Measurements from ENCODE around the gene MED13L. TPM values are rescaled to one million over a fixed set of nuclear protein-coding genes. Genes with fewer than 3 reads are reported as not detected.
"Not testable (repeated sequence)": the region's sequence is repeated elsewhere in the genome, so short reads cannot be mapped to it uniquely, and the experiment has no call there.

MED13L gene
- total RNA-seq, 2 experiments from 2014 or later: 112 to 120 TPM

GRCh38 chr12:116135209-116135930 is 142.1 kb downstream of the MED13L start:
- DNase-seq (no peak), ATAC-seq (ENCODE audit: low read depth) (no peak)
- Mint-ChIP-seq H3K27ac (peak overlapping the region; percentile 77), H3K4me1 (peaks cover 53% of the 10 kb centered on the region), H3K4me3 (peak overlapping the region; percentile 76), H3K9me3 (no peaks in the 10 kb centered on the region), H3K36me3 (peaks cover 4% of the 10 kb centered on the region), H3K27me3 (no peaks in the 10 kb centered on the region)
- POLR2A ChIA-PET: interaction anchor here (0.7 kb wide), 1 partner anchor 487 kb away, joined by 4 read pairs; no protein-coding TSS in a partner anchor

GRCh38 chr12:116133636-116134214 is 143.8 kb downstream of the MED13L start:
- peak overlapping the region; percentile 1 for H3K27ac Mint-ChIP-seq
- H3K9me3 Mint-ChIP-seq: no peaks in the 10 kb centered on the region
- peaks cover 4% of the 10 kb centered on the region for H3K36me3 Mint-ChIP-seq
- H3K4me3 Mint-ChIP-seq: no peak overlapping the region
- peaks cover 47% of the 10 kb centered on the region for H3K4me1 Mint-ChIP-seq
- H3K27me3 Mint-ChIP-seq: no peaks in the 10 kb centered on the region
- no peak for DNase-seq
- POLR2A ChIA-PET: no interaction called here
- ATAC-seq (ENCODE audit: low read depth): no peak

DNA sequence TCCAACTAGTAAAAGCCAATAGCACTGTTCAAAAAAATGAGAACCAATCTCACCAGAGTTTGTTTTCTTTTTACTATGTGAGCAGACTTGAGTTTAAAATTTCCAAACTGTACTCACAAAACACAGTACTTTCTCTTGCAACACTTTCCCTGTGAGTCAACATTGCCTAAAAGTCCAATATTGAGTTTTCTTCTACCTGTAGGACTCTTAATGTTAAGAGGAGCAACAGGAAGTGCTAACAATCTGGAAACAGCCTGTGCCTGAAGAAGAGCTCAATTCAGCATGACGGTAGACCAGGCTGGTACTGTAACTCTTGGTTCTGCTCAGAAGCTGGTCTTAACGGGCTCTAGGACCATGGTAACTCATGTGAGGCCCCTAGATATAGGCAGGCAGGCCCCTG is 144.3 kb downstream of the MED13L start:
- peak; percentile 24 for ATAC-seq (ENCODE audit: low read depth)
- peaks cover 42% of the 10 kb centered on the region for H3K4me1 Mint-ChIP-seq

DNA sequence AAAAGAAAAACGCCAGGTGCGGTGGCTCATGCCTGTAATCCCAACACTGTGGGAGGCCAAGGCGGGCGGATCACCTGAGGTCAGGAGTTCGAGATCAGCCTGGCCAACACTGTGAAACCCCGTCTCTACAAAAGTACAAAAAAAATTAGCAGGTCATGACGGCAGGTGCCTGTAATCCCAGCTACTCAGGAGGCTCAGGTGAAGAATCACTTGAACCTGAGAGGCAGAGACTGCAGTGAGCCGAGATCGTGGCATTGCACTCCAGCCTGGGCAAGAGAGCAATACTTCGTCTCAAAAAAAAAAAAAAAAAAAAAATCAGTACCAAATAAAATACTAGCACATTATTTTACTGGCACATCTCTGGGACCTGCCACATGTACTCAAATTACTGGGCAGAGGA is 145.5 kb downstream of the MED13L start:
- H3K9me3 Mint-ChIP-seq; H3K36me3 Mint-ChIP-seq; DNase-seq; H3K4me3 Mint-ChIP-seq; POLR2A ChIA-PET; H3K27ac Mint-ChIP-seq; H3K27me3 Mint-ChIP-seq; ATAC-seq (ENCODE audit: low read depth): not testable (repeated sequence)
- H3K4me1 Mint-ChIP-seq: peaks cover 37% of the 10 kb centered on the region

More for the DNA sequence above, 144.3 kb downstream of the MED13L start:
- H3K4me3 Mint-ChIP-seq: no peak overlapping the region
- H3K27me3 Mint-ChIP-seq: no peaks in the 10 kb centered on the region
- POLR2A ChIA-PET: no interaction called here
- no peaks in the 10 kb centered on the region for H3K9me3 Mint-ChIP-seq
- no peak for DNase-seq
- no peak overlapping the region for H3K27ac Mint-ChIP-seq
- H3K36me3 Mint-ChIP-seq: peaks cover 4% of the 10 kb centered on the region

DNA sequence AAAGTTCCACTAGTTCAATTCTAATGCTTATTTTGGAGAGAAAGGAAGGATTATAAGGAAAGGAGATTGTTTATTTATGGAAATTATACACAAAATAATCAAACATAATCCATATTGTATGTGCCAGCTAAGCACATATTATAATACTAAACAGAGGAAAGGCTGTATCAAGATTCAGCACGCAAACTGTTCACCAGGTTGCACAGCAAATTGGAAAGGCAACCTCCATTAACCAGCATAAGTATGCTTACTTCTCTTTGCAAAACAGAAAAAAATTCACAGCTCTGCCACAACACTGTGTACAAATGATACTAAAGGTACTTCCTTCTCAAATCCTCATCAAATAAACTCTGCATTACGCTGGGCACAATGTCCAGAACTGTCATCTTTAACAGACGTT is 146.3 kb downstream of the MED13L start:
- Mint-ChIP-seq H3K4me3 (no peak overlapping the region), H3K36me3 (peaks cover 6% of the 10 kb centered on the region), H3K9me3 (no peaks in the 10 kb centered on the region), H3K4me1 (peaks cover 31% of the 10 kb centered on the region), H3K27me3 (no peaks in the 10 kb centered on the region), H3K27ac (no peak overlapping the region)
- ATAC-seq (ENCODE audit: low read depth): no peak
- no peak for DNase-seq
- POLR2A ChIA-PET: no interaction called here

- POLR2A ChIA-PET: no interaction called here
- Mint-ChIP-seq H3K9me3 (no peaks in the 10 kb centered on the region), H3K36me3 (peaks cover 5% of the 10 kb centered on the region), H3K4me1 (peaks cover 27% of the 10 kb centered on the region), H3K4me3 (no peak overlapping the region), H3K27me3 (no peaks in the 10 kb centered on the region), H3K27ac (no peak overlapping the region)
- ATAC-seq (ENCODE audit: low read depth) (no peak), DNase-seq (no peak)
Measured at GRCh38 chr12:116130431-116130830, 147.1 kb downstream of the MED13L start.

DNA sequence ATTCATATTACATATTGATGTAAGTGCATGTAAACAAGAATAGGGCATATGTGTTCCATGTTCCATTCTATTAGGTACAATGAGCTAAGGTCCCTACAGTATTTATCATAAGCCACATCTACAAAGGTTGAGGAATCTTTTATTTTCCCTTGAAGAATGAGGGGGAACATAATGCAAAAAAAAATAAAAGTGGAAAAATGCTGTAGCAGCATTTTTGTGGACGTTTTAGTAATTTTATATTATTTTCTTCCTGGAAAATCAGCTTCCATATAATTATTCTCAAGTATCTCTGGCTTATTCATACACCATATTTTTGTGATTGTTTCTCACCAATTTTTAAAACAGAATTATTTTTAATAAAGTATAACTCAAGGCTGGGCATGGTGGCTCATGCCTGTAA is 148.7 kb downstream of the MED13L start:
- Mint-ChIP-seq H3K4me3 (no peak overlapping the region), H3K27me3 (no peaks in the 10 kb centered on the region), H3K4me1 (peaks cover 20% of the 10 kb centered on the region), H3K9me3 (no peaks in the 10 kb centered on the region), H3K27ac (no peak overlapping the region), H3K36me3 (peaks cover 5% of the 10 kb centered on the region)
- ATAC-seq (ENCODE audit: low read depth): no peak
- no peak for DNase-seq
- POLR2A ChIA-PET: no interaction called here

- Mint-ChIP-seq H3K9me3 (no peaks in the 10 kb centered on the region), H3K27me3 (no peaks in the 10 kb centered on the region), H3K4me1 (peaks cover 18% of the 10 kb centered on the region), H3K27ac (no peak overlapping the region), H3K36me3 (peaks cover 5% of the 10 kb centered on the region), H3K4me3 (no peak overlapping the region)
- no peak for ATAC-seq (ENCODE audit: low read depth)
- POLR2A ChIA-PET: no interaction called here
- no peak for DNase-seq
Measured at GRCh38 chr12:116127859-116128258, 149.6 kb downstream of the MED13L start.

- DNase-seq: no peak
- no peak for ATAC-seq (ENCODE audit: low read depth)
- POLR2A ChIA-PET: no interaction called here
- no peaks in the 10 kb centered on the region for H3K27me3 Mint-ChIP-seq
- peaks cover 19% of the 10 kb centered on the region for H3K4me1 Mint-ChIP-seq
- H3K27ac Mint-ChIP-seq: no peak overlapping the region
- peaks cover 5% of the 10 kb centered on the region for H3K36me3 Mint-ChIP-seq
- H3K9me3 Mint-ChIP-seq: no peaks in the 10 kb centered on the region
- H3K4me3 Mint-ChIP-seq: no peak overlapping the region
Measured at GRCh38 chr12:116126610-116127009, 150.9 kb downstream of the MED13L start.

GRCh38 chr12:116125956-116126566 is 151.4 kb downstream of the MED13L start:
- POLR2A ChIA-PET: no interaction called here
- ATAC-seq (ENCODE audit: low read depth): no peak
- Mint-ChIP-seq H3K36me3 (peaks cover 5% of the 10 kb centered on the region), H3K9me3 (no peaks in the 10 kb centered on the region), H3K27ac (no peak overlapping the region), H3K4me1 (peaks cover 20% of the 10 kb centered on the region), H3K27me3 (no peaks in the 10 kb centered on the region), H3K4me3 (no peak overlapping the region)
- DNase-seq: no peak

DNA sequence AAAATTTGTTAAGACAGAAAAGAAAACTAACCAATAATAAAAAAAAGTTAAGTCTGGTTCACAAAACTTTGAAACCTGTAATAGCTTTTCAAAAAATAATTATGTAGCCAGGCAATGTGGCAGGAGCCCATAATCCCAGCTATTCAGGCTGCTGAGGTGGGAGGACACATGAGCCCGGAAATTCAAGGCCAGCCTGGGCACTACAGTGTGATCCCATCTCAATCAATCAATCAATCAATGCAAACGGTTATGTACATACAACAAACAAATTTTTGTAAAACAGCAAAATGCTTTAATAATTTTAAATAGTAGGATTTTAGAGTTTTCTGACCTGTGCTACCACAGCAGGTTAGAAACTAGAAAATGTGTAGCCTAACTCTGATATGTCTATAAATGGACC is 152.4 kb downstream of the MED13L start:
- POLR2A ChIA-PET: no interaction called here
- Mint-ChIP-seq H3K4me1 (peaks cover 22% of the 10 kb centered on the region), H3K27ac (no peak overlapping the region), H3K36me3 (peaks cover 5% of the 10 kb centered on the region), H3K4me3 (no peak overlapping the region), H3K9me3 (no peaks in the 10 kb centered on the region), H3K27me3 (no peaks in the 10 kb centered on the region)
- DNase-seq (no peak), ATAC-seq (ENCODE audit: low read depth) (no peak)

DNA sequence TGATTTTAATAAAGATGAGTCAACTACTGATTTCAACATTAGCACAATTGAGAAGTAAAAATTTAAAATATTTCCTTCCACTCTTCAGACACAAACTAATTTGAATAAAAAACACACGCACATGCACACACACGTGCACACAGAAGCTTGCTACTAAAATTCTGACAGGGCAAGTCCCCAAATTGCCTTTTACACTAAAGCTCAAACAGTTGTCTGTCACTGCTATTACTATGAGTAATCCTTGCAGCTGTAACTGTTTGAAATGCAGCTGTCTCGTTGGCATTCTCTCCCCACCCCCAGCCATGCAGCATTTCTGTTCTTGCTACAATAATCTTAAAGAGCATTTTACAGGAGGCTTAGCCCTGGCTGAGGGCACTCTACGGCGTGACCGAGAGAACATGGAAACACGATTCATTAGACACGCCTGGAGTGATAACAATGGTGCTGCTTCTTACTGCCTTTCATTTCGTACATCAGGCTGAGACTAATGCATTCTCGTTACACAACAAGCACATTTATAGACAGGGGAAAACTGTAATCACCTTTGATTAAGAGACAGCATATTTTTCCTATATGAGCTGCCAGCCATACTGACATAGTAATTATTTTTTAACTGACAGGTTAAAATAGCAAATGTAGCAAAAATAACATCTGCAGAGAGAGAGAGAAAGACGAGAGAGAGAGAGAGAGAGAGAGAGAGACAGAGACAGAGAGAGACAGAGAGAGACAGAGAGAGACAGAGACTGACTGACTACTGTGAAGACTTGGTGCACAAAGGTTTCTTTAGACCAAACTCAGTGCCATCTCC is 153.8 kb downstream of the MED13L start:
- H3K9me3 Mint-ChIP-seq: no peaks in the 10 kb centered on the region
- DNase-seq (no peak), ATAC-seq (ENCODE audit: low read depth) (no peak)
- POLR2A ChIA-PET: interaction anchor here (1.2 kb wide), 1 partner anchor 13 kb away, joined by 3 read pairs; no protein-coding TSS in a partner anchor
- H3K4me3 Mint-ChIP-seq: no peak overlapping the region
- H3K27ac Mint-ChIP-seq: no peak overlapping the region
- peaks cover 25% of the 10 kb centered on the region for H3K4me1 Mint-ChIP-seq
- H3K36me3 Mint-ChIP-seq: peaks cover 5% of the 10 kb centered on the region
- H3K27me3 Mint-ChIP-seq: no peaks in the 10 kb centered on the region

DNA sequence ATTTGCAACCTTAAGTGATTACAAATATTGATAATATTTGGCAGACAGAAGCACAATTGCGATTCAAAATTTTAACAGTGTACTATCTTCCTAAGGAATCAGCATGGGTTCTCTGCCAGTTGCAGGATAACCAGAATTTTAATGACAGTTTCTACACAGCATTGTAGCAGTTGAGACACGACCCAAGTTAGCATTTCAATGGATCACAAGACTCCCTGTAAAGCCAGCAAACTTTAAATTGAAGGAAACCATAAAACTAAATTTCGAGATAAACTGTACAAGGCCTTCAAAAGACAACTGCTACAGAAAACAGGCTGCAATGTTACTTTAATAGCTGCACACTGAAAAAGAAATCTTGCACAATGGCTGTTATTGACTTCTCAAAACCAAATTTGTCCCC is 154.9 kb downstream of the MED13L start:
- POLR2A ChIA-PET: interaction anchor here (1.2 kb wide), 1 partner anchor 14 kb away, joined by 3 read pairs; no protein-coding TSS in a partner anchor
- no peaks in the 10 kb centered on the region for H3K27me3 Mint-ChIP-seq
- peaks cover 3% of the 10 kb centered on the region for H3K36me3 Mint-ChIP-seq
- no peak overlapping the region for H3K4me3 Mint-ChIP-seq
- ATAC-seq (ENCODE audit: low read depth): no peak
- DNase-seq: no peak
- no peaks in the 10 kb centered on the region for H3K9me3 Mint-ChIP-seq
- H3K4me1 Mint-ChIP-seq: peaks cover 23% of the 10 kb centered on the region
- no peak overlapping the region for H3K27ac Mint-ChIP-seq
